Spinal cord (tissue), 10 donors: Measurements from ENCODE around the gene TP53BP2. TPM values are rescaled to one million over a fixed set of nuclear protein-coding genes. Genes with fewer than 3 reads are reported as not detected.
"Not testable (repeated sequence)": the region's sequence is repeated elsewhere in the genome, so short reads cannot be mapped to it uniquely, and the experiment has no call there.

Experiments used
- DNase-seq, 6 donors: peaks; one replicate each; pipeline versions ENCODE4 v3.0.0 to v3.0.0-alpha.2; 2013 to 2015; ENCODE audit warnings: low spot score in 6 of 6, low read depth in 4 of 6
- H3K27ac ChIP-seq: one replicate; pipeline ENCODE4 v1.5.1; 2013; ENCODE audit warnings: low read depth, low read length, control low read depth
- H3K27me3 ChIP-seq: one replicate; pipeline ENCODE4 v1.6.1; 2013; ENCODE audit warnings: low read length; ENCODE audit not compliant: control insufficient read depth, insufficient read depth
- H3K36me3 ChIP-seq: one replicate; pipeline ENCODE4 v1.6.1; 2013; ENCODE audit warnings: low read length; ENCODE audit not compliant: control insufficient read depth, insufficient read depth
- H3K4me1 ChIP-seq: one replicate; pipeline ENCODE4 v1.6.1; 2013; ENCODE audit warnings: low read length; ENCODE audit not compliant: control insufficient read depth, insufficient read depth
- H3K4me3 ChIP-seq: one replicate; pipeline ENCODE4 v1.5.1; 2013; ENCODE audit warnings: low read depth, low read length, control low read depth
- H3K9me3 ChIP-seq: one replicate; pipeline ENCODE4 v1.6.1; 2013; ENCODE audit warnings: low read length; ENCODE audit not compliant: control insufficient read depth, insufficient read depth
- WGBS: methylation state at CpG from one replicate; pipeline ENCODE4 v1.1.5; 2013; ENCODE audit warnings: missing lambda C conversion rate; ENCODE audit not compliant: insufficient coverage; 5-methylcytosine and 5-hydroxymethylcytosine counted together
- polyA plus RNA-seq, 2 donors: library from polyadenylated mRNA; unstranded; fragments of 120-200 nt; gene quantifications; one replicate each; pipeline ENCODE4 v1.2.1, GENCODE V29; 2013; ENCODE audit not compliant: insufficient read length in 2 of 2
- total RNA-seq, 2 donors: library from RNA; depleted of rRNA in 1 of 2; stranded (reverse); fragments of 120-200 nt in 1 of 2; fragments of >200 nt in 1 of 2; gene quantifications; one replicate each; pipeline versions ENCODE4 v1.2.3 to v1.2.4, GENCODE V29; 2013 to 2014
- donor health status: healthy.

The TP53BP2 gene
- total and polyA plus RNA-seq, 4 donors: 34.9 to 40.5 (median 38.2) TPM

GRCh38 chr1:223843934-223844786 lies 1.6 kb downstream of the TP53BP2 start:
- peak overlapping the region; percentile 93 for H3K27ac ChIP-seq
- 33% methylated on average over 3 of the region's 10 CpGs for WGBS
- H3K36me3 ChIP-seq: no peaks in the 10 kb centered on the region
- no peaks in the 10 kb centered on the region for H3K9me3 ChIP-seq
- peak overlapping the region; percentile 76 for H3K4me3 ChIP-seq
- peaks cover 25% of the 10 kb centered on the region for H3K4me1 ChIP-seq
- DNase-seq: peak in 1 of 6 donors; percentile 23
- H3K27me3 ChIP-seq: no peaks in the 10 kb centered on the region

GRCh38 chr1:223842784-223843183 lies 3.0 kb downstream of the TP53BP2 start:
- peaks cover 25% of the 10 kb centered on the region for H3K4me1 ChIP-seq
- H3K36me3 ChIP-seq: no peaks in the 10 kb centered on the region
- no peak overlapping the region for H3K27ac ChIP-seq
- no CpG with 5 or more reads among the region's 2 CpGs for WGBS
- no peak overlapping the region for H3K4me3 ChIP-seq
- no peaks in the 10 kb centered on the region for H3K9me3 ChIP-seq
- no peaks in the 10 kb centered on the region for H3K27me3 ChIP-seq
- no peak for DNase-seq

- H3K9me3 ChIP-seq, H3K36me3 ChIP-seq, DNase-seq, H3K27ac ChIP-seq, H3K27me3 ChIP-seq, H3K4me3 ChIP-seq: not testable (repeated sequence)
- peaks cover 25% of the 10 kb centered on the region for H3K4me1 ChIP-seq
- 95% methylated on average over 4 of the region's 13 CpGs for WGBS
These were observed 3.6 kb downstream of the TP53BP2 start for GRCh38 chr1:223841977-223842623.

- Histone ChIP-seq H3K27ac (no peak overlapping the region), H3K27me3 (no peaks in the 10 kb centered on the region), H3K9me3 (no peaks in the 10 kb centered on the region), H3K4me3 (no peak overlapping the region), H3K36me3 (no peaks in the 10 kb centered on the region), H3K4me1 (peaks cover 15% of the 10 kb centered on the region)
- DNase-seq: no peak
These were observed 5.5 kb downstream of the TP53BP2 start for GRCh38 chr1:223840254-223840653.

GRCh38 chr1:223838125-223838854 lies 7.5 kb downstream of the TP53BP2 start:
- Histone ChIP-seq H3K27me3 (no peaks in the 10 kb centered on the region), H3K9me3 (no peaks in the 10 kb centered on the region), H3K27ac (no peak overlapping the region), H3K4me3 (no peak overlapping the region), H3K36me3 (no peaks in the 10 kb centered on the region), H3K4me1 (peaks cover 9% of the 10 kb centered on the region)
- 54% methylated on average over 4 of the region's 5 CpGs for WGBS
- DNase-seq: peak in 1 of 6 donors; percentile 25

GRCh38 chr1:223837687-223838086 lies 8.1 kb downstream of the TP53BP2 start:
- WGBS: 23% methylated on average over 10 of the region's 10 CpGs
- no peaks in the 10 kb centered on the region for H3K27me3 ChIP-seq
- no peaks in the 10 kb centered on the region for H3K9me3 ChIP-seq
- H3K4me1 ChIP-seq: peaks cover 7% of the 10 kb centered on the region
- no peak overlapping the region for H3K27ac ChIP-seq
- H3K4me3 ChIP-seq: no peak overlapping the region
- no peak for DNase-seq
- no peaks in the 10 kb centered on the region for H3K36me3 ChIP-seq

- no peaks in the 10 kb centered on the region for H3K36me3 ChIP-seq
- no CpG with 5 or more reads among the region's 1 CpG for WGBS
- H3K27me3 ChIP-seq: no peaks in the 10 kb centered on the region
- no peak overlapping the region for H3K4me3 ChIP-seq
- DNase-seq: no peak
- no peaks in the 10 kb centered on the region for H3K9me3 ChIP-seq
- H3K4me1 ChIP-seq: peaks cover 7% of the 10 kb centered on the region
- H3K27ac ChIP-seq: no peak overlapping the region
These were observed 8.5 kb downstream of the TP53BP2 start for GRCh38 chr1:223837206-223837605.

GRCh38 chr1:223836586-223836985 lies 9.2 kb downstream of the TP53BP2 start:
- 80% methylated on average over 1 of the region's 1 CpG for WGBS
- no peaks in the 10 kb centered on the region for H3K27me3 ChIP-seq
- DNase-seq: no peak
- H3K27ac ChIP-seq: no peak overlapping the region
- H3K36me3 ChIP-seq: no peaks in the 10 kb centered on the region
- no peaks in the 10 kb centered on the region for H3K9me3 ChIP-seq
- peaks cover 7% of the 10 kb centered on the region for H3K4me1 ChIP-seq
- no peak overlapping the region for H3K4me3 ChIP-seq

GRCh38 chr1:223835754-223836153 lies 10.0 kb downstream of the TP53BP2 start:
- Histone ChIP-seq H3K27me3 (no peaks in the 10 kb centered on the region), H3K9me3 (no peaks in the 10 kb centered on the region), H3K4me1 (peaks cover 4% of the 10 kb centered on the region), H3K27ac (no peak overlapping the region), H3K4me3 (no peak overlapping the region), H3K36me3 (no peaks in the 10 kb centered on the region)
- 100% methylated on average over 1 of the region's 2 CpGs for WGBS
- DNase-seq: no peak
